Measurements from ENCODE around the gene FOXE1. TPM values are rescaled to one million over a fixed set of nuclear protein-coding genes. Genes with fewer than 3 reads are reported as not detected.
A peak's percentile ranks its signal among the peaks of the same experiment; 100 is the strongest.

Gene FOXE1
- total and polyA plus RNA-seq, 7 donors: not detected

DNA sequence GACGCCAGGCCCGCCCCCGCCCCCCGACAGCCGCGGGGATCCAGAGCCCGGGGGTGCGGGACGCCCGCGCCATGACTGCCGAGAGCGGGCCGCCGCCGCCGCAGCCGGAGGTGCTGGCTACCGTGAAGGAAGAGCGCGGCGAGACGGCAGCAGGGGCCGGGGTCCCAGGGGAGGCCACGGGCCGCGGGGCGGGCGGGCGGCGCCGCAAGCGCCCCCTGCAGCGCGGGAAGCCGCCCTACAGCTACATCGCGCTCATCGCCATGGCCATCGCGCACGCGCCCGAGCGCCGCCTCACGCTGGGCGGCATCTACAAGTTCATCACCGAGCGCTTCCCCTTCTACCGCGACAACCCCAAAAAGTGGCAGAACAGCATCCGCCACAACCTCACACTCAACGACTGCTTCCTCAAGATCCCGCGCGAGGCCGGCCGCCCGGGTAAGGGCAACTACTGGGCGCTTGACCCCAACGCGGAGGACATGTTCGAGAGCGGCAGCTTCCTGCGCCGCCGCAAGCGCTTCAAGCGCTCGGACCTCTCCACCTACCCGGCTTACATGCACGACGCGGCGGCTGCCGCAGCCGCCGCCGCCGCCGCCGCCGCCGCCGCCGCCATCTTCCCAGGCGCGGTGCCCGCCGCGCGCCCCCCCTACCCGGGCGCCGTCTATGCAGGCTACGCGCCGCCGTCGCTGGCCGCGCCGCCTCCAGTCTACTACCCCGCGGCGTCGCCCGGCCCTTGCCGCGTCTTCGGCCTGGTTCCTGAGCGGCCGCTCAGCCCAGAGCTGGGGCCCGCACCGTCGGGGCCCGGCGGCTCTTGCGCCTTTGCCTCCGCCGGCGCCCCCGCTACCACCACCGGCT lies 1.0 kb downstream of the FOXE1 start:
- H3K9me3 ChIP-seq: no peaks in the 10 kb centered on the region
- DNase-seq: no peak
- peaks cover 77 to 100% (median 94%) of the 10 kb centered on the region in 3 donors for H3K27me3 ChIP-seq
- no peaks in the 10 kb centered on the region for H3K36me3 ChIP-seq
- peak overlapping the region in 3 of 4 donors; percentile 25 to 43 (median 42) for H3K4me3 ChIP-seq
- H3K4me1 ChIP-seq: peaks cover 0 to 51% (median 32%) of the 10 kb centered on the region in 4 donors
- whole genome bisulfite sequencing, 2 donors: 3 to 10% methylated on average over 125 of the region's 125 CpGs
- intact Hi-C loops (cut with DNase I): no loop called here
- no peak overlapping the region for H3K27ac ChIP-seq
- TF ChIP-seq CTCF (IDR thresholded peaks at IDR 0.05): no peak
- no peak for TF ChIP-seq POLR2AphosphoS5 (IDR thresholded peaks at IDR 0.05)
- TF ChIP-seq EP300 (IDR thresholded peaks at IDR 0.05): no peak
- TF ChIP-seq POLR2A (IDR thresholded peaks at IDR 0.05): no peak

GRCh38 chr9:97854696-97855485 lies 1.9 kb downstream of the FOXE1 start:
- TF ChIP-seq POLR2A (IDR thresholded peaks at IDR 0.05): no peak
- no peak for TF ChIP-seq POLR2AphosphoS5 (IDR thresholded peaks at IDR 0.05)
- peak overlapping the region in 1 of 4 donors; percentile 43 for H3K4me3 ChIP-seq
- no peak for DNase-seq
- H3K4me1 ChIP-seq: peaks cover 0 to 48% (median 30%) of the 10 kb centered on the region in 4 donors
- H3K27ac ChIP-seq: no peak overlapping the region
- H3K27me3 ChIP-seq: peaks cover 69 to 100% (median 94%) of the 10 kb centered on the region in 3 donors
- intact Hi-C loops (cut with DNase I): no loop called here
- 11 to 35% methylated on average over 71 of the region's 71 CpGs for WGBS, 2 donors
- H3K36me3 ChIP-seq: no peaks in the 10 kb centered on the region
- no peaks in the 10 kb centered on the region for H3K9me3 ChIP-seq

DNA sequence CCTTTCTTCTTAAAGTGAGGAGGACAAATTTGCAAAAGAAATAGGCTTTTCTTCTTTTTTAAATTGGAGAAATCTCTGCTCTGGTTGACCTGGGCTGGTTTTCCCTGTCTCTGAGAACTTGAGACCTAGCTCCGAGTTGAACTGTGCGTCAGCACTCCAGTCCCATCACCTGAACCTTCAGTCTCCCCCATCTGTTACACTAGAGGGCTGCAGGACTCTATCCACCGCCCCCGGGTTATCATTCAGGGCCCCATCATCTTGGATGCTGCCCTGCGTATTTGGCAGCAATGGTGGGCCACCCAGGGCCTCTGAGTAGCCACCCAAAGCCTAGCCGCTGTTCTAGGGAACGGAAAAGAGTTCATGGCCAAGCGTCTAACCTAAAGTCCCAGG lies 2.5 kb downstream of the FOXE1 start:
- H3K36me3 ChIP-seq: no peaks in the 10 kb centered on the region
- peaks cover 0 to 48% (median 30%) of the 10 kb centered on the region in 4 donors for H3K4me1 ChIP-seq
- H3K27ac ChIP-seq: no peak overlapping the region
- DNase-seq: no peak
- TF ChIP-seq EP300 (IDR thresholded peaks at IDR 0.05): no peak
- TF ChIP-seq POLR2A (IDR thresholded peaks at IDR 0.05): no peak
- TF ChIP-seq POLR2AphosphoS5 (IDR thresholded peaks at IDR 0.05): no peak
- no peak for TF ChIP-seq CTCF (IDR thresholded peaks at IDR 0.05)
- no peaks in the 10 kb centered on the region for H3K9me3 ChIP-seq
- peaks cover 65 to 100% (median 94%) of the 10 kb centered on the region in 3 donors for H3K27me3 ChIP-seq
- intact Hi-C loops (cut with DNase I): no loop called here
- H3K4me3 ChIP-seq: no peak overlapping the region
- WGBS, 2 donors: 20 to 45% methylated on average over 8 of the region's 8 CpGs

DNA sequence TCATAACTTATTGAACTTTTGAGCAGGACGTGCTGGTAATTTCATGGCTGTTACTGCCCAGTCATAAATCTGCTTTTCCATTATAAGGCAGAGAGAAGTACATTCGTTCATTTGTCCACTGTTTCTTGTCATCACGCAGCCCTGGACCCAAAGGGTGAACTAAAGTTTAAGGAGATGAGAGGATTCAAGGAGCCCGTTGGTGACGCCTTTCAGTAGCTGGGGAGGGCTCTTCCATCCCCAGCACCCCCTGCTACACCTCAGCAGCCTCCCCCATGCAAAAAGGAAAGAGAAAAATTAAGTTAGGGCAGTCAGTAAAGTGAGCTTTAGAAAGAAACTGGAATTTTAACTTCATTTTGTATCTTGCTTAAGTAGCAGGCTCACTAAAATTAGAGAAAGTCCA lies 2.9 kb downstream of the FOXE1 start:
- Histone ChIP-seq H3K36me3 (no peaks in the 10 kb centered on the region), H3K9me3 (no peaks in the 10 kb centered on the region), H3K4me3 (no peak overlapping the region), H3K4me1 (peaks cover 0 to 48% (median 30%) of the 10 kb centered on the region in 4 donors), H3K27ac (no peak overlapping the region), H3K27me3 (peaks cover 69 to 100% (median 94%) of the 10 kb centered on the region in 3 donors)
- no peak for DNase-seq
- intact Hi-C loops (cut with DNase I): no loop called here
- 35 to 49% methylated on average over 5 of the region's 5 CpGs for WGBS, 2 donors
- no peak for TF ChIP-seq POLR2A (IDR thresholded peaks at IDR 0.05)
- no peak for TF ChIP-seq CTCF (IDR thresholded peaks at IDR 0.05)
- TF ChIP-seq EP300 (IDR thresholded peaks at IDR 0.05): no peak
- TF ChIP-seq POLR2AphosphoS5 (IDR thresholded peaks at IDR 0.05): no peak
